ENCODE data around the gene YWHAB.

The YWHAB gene

GRCh38 chr20:44950368-44950767, 64.9 kb downstream of the YWHAB start:
- no peak for DNase-seq (ENCODE audit: low spot score)

GRCh38 chr20:44952731-44953130, 67.2 kb downstream of the YWHAB start:
- DNase-seq (ENCODE audit: low spot score) = no peak

GRCh38 chr20:44954211-44954610, 68.7 kb downstream of the YWHAB start:
- DNase-seq (ENCODE audit: low spot score) = no peak

GRCh38 chr20:44955270-44955669, 69.8 kb downstream of the YWHAB start:
- no peak for DNase-seq (ENCODE audit: low spot score)

GRCh38 chr20:44956410-44956809, 70.9 kb downstream of the YWHAB start:
- no peak for DNase-seq (ENCODE audit: low spot score)
